HUES6 (cell line): ENCODE data around the gene PTGIR.

Experiments
- H3K27ac ChIP-seq: 2 replicates; pipeline ENCODE4 v1.7.0; 2013; ENCODE audit warnings: low read depth, mild to moderate bottlenecking, low read length, inconsistent platforms
- H3K27me3 ChIP-seq: 2 replicates; pipeline ENCODE4 v1.6.1; 2013; ENCODE audit warnings: low read length; ENCODE audit not compliant: control insufficient read depth, insufficient read depth
- H3K36me3 ChIP-seq: 2 replicates; pipeline ENCODE4 v1.6.1; 2013; ENCODE audit warnings: low read length; ENCODE audit not compliant: control insufficient read depth, insufficient read depth
- H3K4me1 ChIP-seq: 2 replicates; pipeline ENCODE4 v1.6.1; 2013; ENCODE audit warnings: low read length; ENCODE audit not compliant: control insufficient read depth, insufficient read depth
- H3K4me3 ChIP-seq: 2 replicates; pipeline ENCODE4 v1.5.1; 2013; ENCODE audit warnings: low read depth, low read length
- H3K9ac ChIP-seq: one replicate; pipeline ENCODE4 v1.6.1; 2013; ENCODE audit warnings: mild to moderate bottlenecking, low read length
- H3K9me3 ChIP-seq: 2 replicates; pipeline ENCODE4 v1.6.1; 2013; ENCODE audit warnings: low read depth, low read length; ENCODE audit not compliant: control insufficient read depth, insufficient read depth

Gene PTGIR

GRCh38 chr19:46571495-46571894 is 53.4 kb downstream of the PTGIR start:
- Histone ChIP-seq H3K27me3 (no peaks in the 10 kb centered on the region), H3K9me3 (no peaks in the 10 kb centered on the region), H3K9ac (no peak overlapping the region), H3K4me1 (peaks cover 8% of the 10 kb centered on the region; the same call in 1 of the 2 replicates), H3K27ac (no peak overlapping the region), H3K36me3 (no peaks in the 10 kb centered on the region), H3K4me3 (no peak overlapping the region)
